ENCODE measurements around the gene PRLR.
"Not testable (repeated sequence)": the region's sequence is repeated elsewhere in the genome, so short reads cannot be mapped to it uniquely, and the experiment has no call there.

PRLR gene

GRCh38 chr5:35103637-35104299 is 126.5 kb downstream of the PRLR start:
- TF ChIP-seq TCF4 (CRISPR knock-in tag; IDR thresholded peaks at IDR 0.05; ENCODE audit: borderline replicate concordance), result no peak
- no peak for TF ChIP-seq SNAI2 (CRISPR knock-in tag; IDR thresholded peaks at IDR 0.05)
- no peak for TF ChIP-seq POU6F1 (CRISPR knock-in tag; IDR thresholded peaks at IDR 0.05; ENCODE audit: borderline replicate concordance, low read depth)
- no peak for TF ChIP-seq ARNTL (CRISPR knock-in tag; IDR thresholded peaks at IDR 0.05; ENCODE audit: borderline replicate concordance, low read depth)
- TF ChIP-seq ZFP30 (CRISPR knock-in tag; IDR thresholded peaks at IDR 0.05), result no peak
- no peak for TF ChIP-seq PPARA (CRISPR knock-in tag; IDR thresholded peaks at IDR 0.05; ENCODE audit: borderline replicate concordance)
- no peak for TF ChIP-seq CSDC2 (CRISPR knock-in tag; IDR thresholded peaks at IDR 0.05)
- no peak for TF ChIP-seq ZC3H10 (CRISPR knock-in tag; IDR thresholded peaks at IDR 0.05)
- no peak for TF ChIP-seq PATZ1 (CRISPR knock-in tag; IDR thresholded peaks at IDR 0.05; ENCODE audit: borderline replicate concordance)
- no peak for TF ChIP-seq TSHZ2 (CRISPR knock-in tag; IDR thresholded peaks at IDR 0.05)
- no peak for TF ChIP-seq CREB5 (CRISPR knock-in tag; IDR thresholded peaks at IDR 0.05; ENCODE audit: low read depth)
- TF ChIP-seq RARB (CRISPR knock-in tag; IDR thresholded peaks at IDR 0.05), result no peak

GRCh38 chr5:35101720-35102119 is 128.6 kb downstream of the PRLR start:
- not testable (repeated sequence) for ATAC-seq

More at GRCh38 chr5:35103637-35104299, 126.5 kb downstream of the PRLR start:
- ATAC-seq, result no peak

- ATAC-seq, result no peak
- no peak for TF ChIP-seq ZFP3 (CRISPR knock-in tag; IDR thresholded peaks at IDR 0.05)
- TF ChIP-seq CREB5 (CRISPR knock-in tag; IDR thresholded peaks at IDR 0.05; ENCODE audit: low read depth), result no peak
- no peak for TF ChIP-seq ZNF565 (CRISPR knock-in tag; conservative IDR thresholded peaks at IDR 0.05; ENCODE audit: low read depth)
- TF ChIP-seq TCF4 (CRISPR knock-in tag; IDR thresholded peaks at IDR 0.05; ENCODE audit: borderline replicate concordance), result no peak
- no peak for TF ChIP-seq ISL1 (CRISPR knock-in tag; IDR thresholded peaks at IDR 0.05)
- no peak for TF ChIP-seq RARB (CRISPR knock-in tag; IDR thresholded peaks at IDR 0.05)
- no peak for TF ChIP-seq ESRRG (CRISPR knock-in tag; IDR thresholded peaks at IDR 0.05)
- TF ChIP-seq CSDC2 (CRISPR knock-in tag; IDR thresholded peaks at IDR 0.05), result no peak
- no peak for TF ChIP-seq PATZ1 (CRISPR knock-in tag; IDR thresholded peaks at IDR 0.05; ENCODE audit: borderline replicate concordance)
- no peak for TF ChIP-seq SNAI2 (CRISPR knock-in tag; IDR thresholded peaks at IDR 0.05)
- TF ChIP-seq ARNTL (CRISPR knock-in tag; IDR thresholded peaks at IDR 0.05; ENCODE audit: borderline replicate concordance, low read depth), result no peak
- TF ChIP-seq TOX (CRISPR knock-in tag; IDR thresholded peaks at IDR 0.05; ENCODE audit: borderline replicate concordance), result no peak
- TF ChIP-seq ZFP30 (CRISPR knock-in tag; IDR thresholded peaks at IDR 0.05), result no peak
- no peak for TF ChIP-seq ZNF8 (CRISPR knock-in tag; IDR thresholded peaks at IDR 0.05)
- TF ChIP-seq BACH2 (CRISPR knock-in tag; IDR thresholded peaks at IDR 0.05; ENCODE audit: borderline replicate concordance), result no peak
These were observed 129.3 kb downstream of the PRLR start for GRCh38 chr5:35101016-35101415.

Measured in SK-N-SH treated with all-trans-retinoic acid at 6 μM for 48 hours (cell line).